C4-2B (cell line): ENCODE data around the gene GRM7.

Experiments used
- ZFX ChIP-seq: fragments of 450-650 bp; IDR thresholded peaks from 2 replicates; pipeline ENCODE4 v1.6.1; 2017
- TF ChIP-seq, protein P1 (sequence below): fragments of 450-650 bp; conservative IDR thresholded peaks from 2 replicates; pipeline ENCODE4 v1.5.1; 2017; ENCODE audit warnings: mild to moderate bottlenecking

DNA sequence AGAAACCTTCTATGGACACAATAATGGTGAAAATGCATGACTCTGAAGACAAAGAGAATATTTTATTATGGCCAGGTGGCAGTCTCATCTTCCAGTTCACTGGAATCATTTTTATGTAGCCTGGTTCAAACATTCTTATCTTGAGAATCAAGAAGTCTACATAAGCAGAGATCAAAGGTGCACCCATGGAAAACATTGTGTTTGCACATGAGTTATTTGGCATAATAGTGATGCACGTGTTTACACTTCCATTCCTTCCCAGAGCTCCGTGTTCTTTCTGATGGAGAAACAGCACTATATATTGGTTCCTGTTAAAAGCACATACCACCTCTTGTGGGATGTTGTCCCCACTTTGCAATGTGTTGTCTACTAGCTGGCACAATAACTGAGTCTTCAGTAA, 572.2 kb downstream of the GRM7 start:
- TF ChIP-seq, protein P1, sequence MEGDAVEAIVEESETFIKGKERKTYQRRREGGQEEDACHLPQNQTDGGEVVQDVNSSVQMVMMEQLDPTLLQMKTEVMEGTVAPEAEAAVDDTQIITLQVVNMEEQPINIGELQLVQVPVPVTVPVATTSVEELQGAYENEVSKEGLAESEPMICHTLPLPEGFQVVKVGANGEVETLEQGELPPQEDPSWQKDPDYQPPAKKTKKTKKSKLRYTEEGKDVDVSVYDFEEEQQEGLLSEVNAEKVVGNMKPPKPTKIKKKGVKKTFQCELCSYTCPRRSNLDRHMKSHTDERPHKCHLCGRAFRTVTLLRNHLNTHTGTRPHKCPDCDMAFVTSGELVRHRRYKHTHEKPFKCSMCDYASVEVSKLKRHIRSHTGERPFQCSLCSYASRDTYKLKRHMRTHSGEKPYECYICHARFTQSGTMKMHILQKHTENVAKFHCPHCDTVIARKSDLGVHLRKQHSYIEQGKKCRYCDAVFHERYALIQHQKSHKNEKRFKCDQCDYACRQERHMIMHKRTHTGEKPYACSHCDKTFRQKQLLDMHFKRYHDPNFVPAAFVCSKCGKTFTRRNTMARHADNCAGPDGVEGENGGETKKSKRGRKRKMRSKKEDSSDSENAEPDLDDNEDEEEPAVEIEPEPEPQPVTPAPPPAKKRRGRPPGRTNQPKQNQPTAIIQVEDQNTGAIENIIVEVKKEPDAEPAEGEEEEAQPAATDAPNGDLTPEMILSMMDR, result peak; percentile 12
- no peak for TF ChIP-seq ZFX
